K562 (cell line): ENCODE data around the gene LAMC1. TPM values are rescaled to one million over a fixed set of nuclear protein-coding genes. Genes with fewer than 3 reads are reported as not detected.

ENCODE experiments used
- ATAC-seq: fragments of 200-7000 bp; cut with Tn5 transposase; 3 replicates; pipeline ENCODE4 v1.9.1; 2020; ENCODE audit warnings: moderate library complexity
- BruUV-seq: library from RNA; stranded (reverse); fragments of 400-500 nt; replicated peaks from 2 replicates; lab custom pipeline; 2021; lab: Mats Ljungman, UMichigan
- CTCF ChIA-PET: fragments of 300-600 bp; formaldehyde crosslinking; extraction: SDS; loops from one replicate; lab custom pipeline; 2021; ENCODE audit warnings: low intra/inter-chr PET ratio; lab: Yijun Ruan, JAX
- POLR2A ChIA-PET: fragments of 300-600, 350-650 bp; sonication (Branson Sonifier 250); formaldehyde crosslinking; extraction: SDS; loops from one replicate; lab custom pipeline; 2021; ENCODE audit warnings: antibody characterized with exemption, inconsistent platforms; lab: Yijun Ruan, JAX
- DNase-seq, 4 experiments: peaks; one replicate each; pipeline versions ENCODE4 v3.0.0 to v3.0.0-alpha.2; 2011 to 2018; ENCODE audit warnings: low spot score in 3 of 4, mixed read lengths in 3 of 4; ENCODE audit errors: extremely low read depth in 1 of 4
- FAIRE-seq: peaks from 2 replicates; lab custom pipeline; 2011; peaks lifted over from hg19 to GRCh38; lab: Jason Lieb, UNC
- H2AFZ ChIP-seq: 2 replicates; pipeline ENCODE4 v1.6.0; 2011; ENCODE audit warnings: low read depth, low read length, control low read depth, inconsistent platforms
- H3K27ac ChIP-seq: fragments of 200-600 bp; 3 replicates; pipeline ENCODE4 v1.8.0; 2011; ENCODE audit warnings: low read depth, mild to moderate bottlenecking, control low read depth, inconsistent platforms, low read length, moderate library complexity, mixed read lengths; ENCODE audit errors: extremely low read depth
- H3K27me3 ChIP-seq, 2 experiments: fragments of 300-600 bp in 1 of 2; 2 replicates in 1 of 2; 3 replicates in 1 of 2; pipeline versions ENCODE4 v1.6.0 to v1.8.0; 2011; ENCODE audit warnings: inconsistent platforms in 2 of 2, low read length in 2 of 2, mild to moderate bottlenecking in 1 of 2, mixed read lengths in 1 of 2, moderate library complexity in 1 of 2; ENCODE audit not compliant: control insufficient read depth in 2 of 2, insufficient read depth in 2 of 2
- H3K36me3 ChIP-seq: fragments of 300-600 bp; 3 replicates; pipeline ENCODE4 v1.8.0; 2011; ENCODE audit warnings: mild to moderate bottlenecking, low read length, inconsistent platforms; ENCODE audit not compliant: control insufficient read depth, insufficient read depth
- H3K4me1 ChIP-seq, 2 experiments: fragments of 200-600 bp in 1 of 2; replicated peaks in 1 of 2; 2 replicates in 1 of 2; 3 replicates in 1 of 2; pipeline versions ENCODE4 v1.5.1 to v1.8.0; 2011; ENCODE audit warnings: inconsistent platforms in 2 of 2, low read length in 2 of 2, mild to moderate bottlenecking in 1 of 2, mixed read lengths in 1 of 2, moderate library complexity in 1 of 2; ENCODE audit not compliant: control insufficient read depth in 2 of 2, insufficient read depth in 2 of 2
- H3K4me2 ChIP-seq: 2 replicates; pipeline ENCODE4 v1.6.1; 2011; ENCODE audit warnings: low read length, control low read depth, inconsistent platforms, mixed read lengths; ENCODE audit not compliant: insufficient read depth
- H3K4me3 ChIP-seq: fragments of 200-600 bp; sonication (generic), shearing (Covaris generic); 2 replicates; pipeline ENCODE4 v1.5.1; 2016; ENCODE audit warnings: control low read depth, inconsistent platforms
- H3K79me2 ChIP-seq: fragments of 200-600 bp; 3 replicates; pipeline ENCODE4 v1.8.0; 2011; ENCODE audit warnings: low read length, inconsistent platforms; ENCODE audit not compliant: control insufficient read depth, insufficient read depth
- H3K9ac ChIP-seq, 2 experiments: 2 replicates each; pipeline versions ENCODE4 v1.6.0 to v1.6.1; 2011; ENCODE audit warnings: low read depth in 2 of 2, low read length in 2 of 2, control low read depth in 1 of 2, inconsistent platforms in 1 of 2, mild to moderate bottlenecking in 1 of 2, mixed read lengths in 1 of 2; ENCODE audit not compliant: insufficient read depth in 1 of 2
- H3K9me1 ChIP-seq: one replicate; pipeline ENCODE4 v1.6.0; 2011; ENCODE audit warnings: inconsistent platforms, mild to moderate bottlenecking, low read length, moderate library complexity; ENCODE audit not compliant: control insufficient read depth, insufficient read depth
- H3K9me3 ChIP-seq: replicated peaks from 2 replicates; pipeline ENCODE4 v1.5.1; 2011; ENCODE audit warnings: low read depth, low read length, inconsistent platforms; ENCODE audit not compliant: control insufficient read depth, insufficient read depth
- H4K20me1 ChIP-seq: replicated peaks from 2 replicates; pipeline ENCODE4 v1.6.1; 2011; ENCODE audit warnings: low read length, inconsistent platforms, mixed read lengths; ENCODE audit not compliant: control insufficient read depth, insufficient read depth
- ARID1B ChIP-seq: fragments of 450-650 bp; IDR thresholded peaks from 2 replicates; pipeline ENCODE4 v1.6.1; 2016; ENCODE audit warnings: antibody characterized with exemption, mild to moderate bottlenecking, inconsistent platforms
- GTF2F1 ChIP-seq: IDR thresholded peaks from 2 replicates; pipeline ENCODE4 v1.6.1; 2011; ENCODE audit warnings: low read depth, low read length, improper control_type of control experiment
- KHSRP ChIP-seq: fragments of 450-650 bp; IDR thresholded peaks from 2 replicates; pipeline ENCODE4 v1.6.1; 2017
- MXI1 ChIP-seq: IDR thresholded peaks from 2 replicates; pipeline ENCODE4 v1.6.1; 2011; ENCODE audit warnings: low read depth, mild to moderate bottlenecking, improper control_type of control experiment, low read length
- SLC30A9 ChIP-seq: fragments of 250-450 bp; sonication (Bioruptor Pico); IDR thresholded peaks from 2 replicates; pipeline ENCODE4 v1.8.0; 2022; ENCODE audit warnings: mild to moderate bottlenecking, moderate library complexity
- U2AF1 ChIP-seq: fragments of 200-400 bp; formaldehyde crosslinking; optimal IDR thresholded peaks from 2 replicates; pipeline ENCODE3; 2017; ENCODE audit warnings: mild to moderate bottlenecking, low read depth, low read length, moderate library complexity
- ZNF79 ChIP-seq: fragments of 250-450 bp; sonication (Bioruptor Pico); IDR thresholded peaks from 2 replicates; pipeline ENCODE4 v1.4.0; 2020; ENCODE audit warnings: low read depth, mild to moderate bottlenecking, moderate library complexity
- ZSCAN32 ChIP-seq: fragments of 450-650 bp; formaldehyde crosslinking; IDR thresholded peaks from 2 replicates; pipeline ENCODE4 v1.4.0; 2020; ENCODE audit warnings: mild to moderate bottlenecking, moderate library complexity
- WGBS: fragments of 100-300 bp; shearing (Covaris generic); methylation state at CpG from one replicate; pipeline ENCODE4 v1.1.6; 2016; ENCODE audit warnings: low coverage, mixed read lengths; ENCODE audit not compliant: insufficient coverage; ENCODE audit errors: missing lambda C conversion rate; 5-methylcytosine and 5-hydroxymethylcytosine counted together
- in situ Hi-C: fragments of 300-500 bp; cut with MboI; formaldehyde crosslinking; loops from 4 replicates; pipeline ENCODE4 v1.15.0; 2018; ENCODE audit warnings: inconsistent platforms, mixed read lengths
- intact Hi-C: fragments of 100-400 bp; cut with micrococcal nuclease; formaldehyde crosslinking; loops from 2 replicates; pipeline ENCODE4 v1.14.2; 2022
- polyA plus RNA-seq, 8 experiments: library from polyadenylated mRNA; depleted of rRNA in 4 of 8; stranded (reverse) in 5 of 8; unstranded in 3 of 8; fragments of >200 nt; fragmentation: Nextera tagmentation in 2 of 8; fragmentation: Illumina TruSeq in 1 of 8; extraction: Ambion mirVana in 2 of 8; extraction: Trizol in 1 of 8; gene quantifications; 2 replicates each; pipeline versions ENCODE4 v1.2.1 to v1.2.3, GENCODE V29; 2011 to 2014; ENCODE audit warnings: inconsistent platforms in 1 of 8, missing spikeins in 1 of 8
- total RNA-seq, 7 experiments: library from RNA; depleted of rRNA in 6 of 7; stranded (reverse); fragments of >200 nt in 6 of 7; fragmentation: Illumina TruSeq in 2 of 7; extraction: Trizol in 2 of 7; gene quantifications; 2 replicates each; pipeline versions ENCODE4 v1.2.1 to v1.2.3, GENCODE V29; 2011 to 2021; ENCODE audit warnings: low replicate concordance in 1 of 7
- TF ChIP-seq, protein P1 (sequence below), 2 experiments: fragments of 450-650 bp; IDR thresholded peaks; 2 replicates each; pipeline ENCODE4 v1.6.1; 2018; ENCODE audit warnings: mild to moderate bottlenecking in 2 of 2, low read depth in 1 of 2; ENCODE audit not compliant: partially characterized antibody in 2 of 2
- TF ChIP-seq, protein P2 (sequence below): sonication (generic); formaldehyde crosslinking; IDR thresholded peaks from 2 replicates; pipeline ENCODE4 v1.8.0; 2022; ENCODE audit warnings: missing genetic modification reagents, mild to moderate bottlenecking, borderline replicate concordance
- TF ChIP-seq, protein P3 (sequence below): fragments of 450-650 bp; IDR thresholded peaks from one replicate; pipeline ENCODE4 v1.6.1; 2018; ENCODE audit warnings: mild to moderate bottlenecking, moderate library complexity; ENCODE audit not compliant: partially characterized antibody
- TF ChIP-seq, protein P4 (sequence below): sonication (generic); formaldehyde crosslinking; IDR thresholded peaks from 2 replicates; pipeline ENCODE4 v1.9.0; 2022; ENCODE audit warnings: mild to moderate bottlenecking, missing genetic modification reagents

The LAMC1 gene
- total and polyA plus RNA-seq, 9 of the 15 experiments (the other 6 are each of a cell fraction or from before 2014, with no cell fraction given): 0.07 to 0.71 (median 0.13) TPM; not detected in 2

DNA sequence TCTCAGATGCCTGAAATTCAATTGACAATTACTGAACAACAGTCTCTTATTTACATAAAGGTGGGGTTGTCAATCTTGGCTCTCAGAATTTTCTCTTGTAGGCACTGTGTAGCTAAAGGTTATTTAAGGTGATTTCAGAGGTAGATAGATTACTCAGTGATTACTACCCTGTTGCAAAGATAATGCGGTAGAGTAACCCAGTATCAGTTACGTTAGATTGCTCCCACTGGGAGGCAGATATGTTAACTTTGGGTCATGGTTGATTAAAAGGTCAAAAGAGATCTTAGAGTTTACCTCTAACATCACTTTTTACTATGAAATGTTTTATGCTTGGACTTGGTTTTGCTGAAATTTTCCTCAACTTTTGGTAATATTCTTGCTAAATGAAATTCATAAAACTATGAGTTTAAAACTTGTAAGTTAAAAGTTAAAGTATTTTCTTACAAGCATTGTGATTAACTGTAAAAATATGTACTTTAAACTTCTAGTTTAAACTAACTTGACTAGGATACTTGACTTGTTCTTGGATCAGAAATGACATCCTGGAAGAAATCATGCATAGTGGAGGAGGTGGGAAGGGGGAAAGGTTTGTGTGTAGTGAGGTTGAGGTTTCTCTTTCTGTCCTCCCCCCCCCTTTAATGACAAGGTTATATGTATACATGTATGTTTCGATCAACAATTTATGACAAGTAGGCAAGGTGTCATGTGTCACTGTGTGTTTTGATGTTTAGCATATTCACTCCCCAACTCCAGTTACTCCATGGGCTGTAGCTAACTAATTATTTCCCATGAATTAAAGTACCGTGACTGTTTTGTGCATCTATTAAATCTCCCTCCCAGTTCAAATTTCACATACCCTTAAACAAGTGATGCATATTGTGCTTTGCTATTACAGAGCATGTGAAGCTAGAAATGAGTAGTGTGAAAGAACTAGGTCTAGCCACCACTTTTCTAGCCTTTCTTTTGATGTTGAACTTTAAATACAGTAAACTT is 2.9 kb downstream of the LAMC1 start:
- no peak overlapping the region for H3K27ac ChIP-seq
- no peak for FAIRE-seq
- H2AFZ ChIP-seq: no peak overlapping the region
- intact Hi-C loops (no loop called here), in situ Hi-C loops (no loop called here)
- H3K4me2 ChIP-seq: no peak overlapping the region
- POLR2A ChIA-PET: interaction anchor here (0.6 kb wide), 1 partner anchor 13 kb away, joined by 6 read pairs; no protein-coding TSS in a partner anchor
- ATAC-seq: no peak
- no TSS peak for BruUV-seq
- H3K36me3 ChIP-seq: no peaks in the 10 kb centered on the region
- DNase-seq: no peak
- H4K20me1 ChIP-seq: no peaks in the 10 kb centered on the region
- no peak overlapping the region for H3K9ac ChIP-seq
- WGBS: 0% methylated on average over 4 of the region's 4 CpGs
- peaks cover 7 to 17% of the 10 kb centered on the region in 2 experiments; a peak in 4 of 5 replicates for H3K4me1 ChIP-seq
- no peaks in the 10 kb centered on the region for H3K9me1 ChIP-seq
- H3K27me3 ChIP-seq: peaks cover 29 to 40% of the 10 kb centered on the region in 2 experiments
- no peaks in the 10 kb centered on the region for H3K79me2 ChIP-seq
- no peak overlapping the region for H3K4me3 ChIP-seq
- H3K9me3 ChIP-seq: no peaks in the 10 kb centered on the region
- CTCF ChIA-PET: no interaction called here
- TF ChIP-seq ZNF79 (CRISPR knock-in tag): no peak
- TF ChIP-seq, protein P1, sequence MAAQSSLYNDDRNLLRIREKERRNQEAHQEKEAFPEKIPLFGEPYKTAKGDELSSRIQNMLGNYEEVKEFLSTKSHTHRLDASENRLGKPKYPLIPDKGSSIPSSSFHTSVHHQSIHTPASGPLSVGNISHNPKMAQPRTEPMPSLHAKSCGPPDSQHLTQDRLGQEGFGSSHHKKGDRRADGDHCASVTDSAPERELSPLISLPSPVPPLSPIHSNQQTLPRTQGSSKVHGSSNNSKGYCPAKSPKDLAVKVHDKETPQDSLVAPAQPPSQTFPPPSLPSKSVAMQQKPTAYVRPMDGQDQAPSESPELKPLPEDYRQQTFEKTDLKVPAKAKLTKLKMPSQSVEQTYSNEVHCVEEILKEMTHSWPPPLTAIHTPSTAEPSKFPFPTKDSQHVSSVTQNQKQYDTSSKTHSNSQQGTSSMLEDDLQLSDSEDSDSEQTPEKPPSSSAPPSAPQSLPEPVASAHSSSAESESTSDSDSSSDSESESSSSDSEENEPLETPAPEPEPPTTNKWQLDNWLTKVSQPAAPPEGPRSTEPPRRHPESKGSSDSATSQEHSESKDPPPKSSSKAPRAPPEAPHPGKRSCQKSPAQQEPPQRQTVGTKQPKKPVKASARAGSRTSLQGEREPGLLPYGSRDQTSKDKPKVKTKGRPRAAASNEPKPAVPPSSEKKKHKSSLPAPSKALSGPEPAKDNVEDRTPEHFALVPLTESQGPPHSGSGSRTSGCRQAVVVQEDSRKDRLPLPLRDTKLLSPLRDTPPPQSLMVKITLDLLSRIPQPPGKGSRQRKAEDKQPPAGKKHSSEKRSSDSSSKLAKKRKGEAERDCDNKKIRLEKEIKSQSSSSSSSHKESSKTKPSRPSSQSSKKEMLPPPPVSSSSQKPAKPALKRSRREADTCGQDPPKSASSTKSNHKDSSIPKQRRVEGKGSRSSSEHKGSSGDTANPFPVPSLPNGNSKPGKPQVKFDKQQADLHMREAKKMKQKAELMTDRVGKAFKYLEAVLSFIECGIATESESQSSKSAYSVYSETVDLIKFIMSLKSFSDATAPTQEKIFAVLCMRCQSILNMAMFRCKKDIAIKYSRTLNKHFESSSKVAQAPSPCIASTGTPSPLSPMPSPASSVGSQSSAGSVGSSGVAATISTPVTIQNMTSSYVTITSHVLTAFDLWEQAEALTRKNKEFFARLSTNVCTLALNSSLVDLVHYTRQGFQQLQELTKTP (IDR thresholded peaks at IDR 0.05; ENCODE audit: low read depth in 1 of 2, partially characterized antibody in 2 of 2): no peak
- TF ChIP-seq, protein P2, sequence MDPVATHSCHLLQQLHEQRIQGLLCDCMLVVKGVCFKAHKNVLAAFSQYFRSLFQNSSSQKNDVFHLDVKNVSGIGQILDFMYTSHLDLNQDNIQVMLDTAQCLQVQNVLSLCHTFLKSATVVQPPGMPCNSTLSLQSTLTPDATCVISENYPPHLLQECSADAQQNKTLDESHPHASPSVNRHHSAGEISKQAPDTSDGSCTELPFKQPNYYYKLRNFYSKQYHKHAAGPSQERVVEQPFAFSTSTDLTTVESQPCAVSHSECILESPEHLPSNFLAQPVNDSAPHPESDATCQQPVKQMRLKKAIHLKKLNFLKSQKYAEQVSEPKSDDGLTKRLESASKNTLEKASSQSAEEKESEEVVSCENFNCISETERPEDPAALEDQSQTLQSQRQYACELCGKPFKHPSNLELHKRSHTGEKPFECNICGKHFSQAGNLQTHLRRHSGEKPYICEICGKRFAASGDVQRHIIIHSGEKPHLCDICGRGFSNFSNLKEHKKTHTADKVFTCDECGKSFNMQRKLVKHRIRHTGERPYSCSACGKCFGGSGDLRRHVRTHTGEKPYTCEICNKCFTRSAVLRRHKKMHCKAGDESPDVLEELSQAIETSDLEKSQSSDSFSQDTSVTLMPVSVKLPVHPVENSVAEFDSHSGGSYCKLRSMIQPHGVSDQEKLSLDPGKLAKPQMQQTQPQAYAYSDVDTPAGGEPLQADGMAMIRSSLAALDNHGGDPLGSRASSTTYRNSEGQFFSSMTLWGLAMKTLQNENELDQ (CRISPR knock-in tag): no peak
- TF ChIP-seq SLC30A9 (CRISPR knock-in tag): no peak
- no peak for TF ChIP-seq KHSRP
- TF ChIP-seq, protein P3, sequence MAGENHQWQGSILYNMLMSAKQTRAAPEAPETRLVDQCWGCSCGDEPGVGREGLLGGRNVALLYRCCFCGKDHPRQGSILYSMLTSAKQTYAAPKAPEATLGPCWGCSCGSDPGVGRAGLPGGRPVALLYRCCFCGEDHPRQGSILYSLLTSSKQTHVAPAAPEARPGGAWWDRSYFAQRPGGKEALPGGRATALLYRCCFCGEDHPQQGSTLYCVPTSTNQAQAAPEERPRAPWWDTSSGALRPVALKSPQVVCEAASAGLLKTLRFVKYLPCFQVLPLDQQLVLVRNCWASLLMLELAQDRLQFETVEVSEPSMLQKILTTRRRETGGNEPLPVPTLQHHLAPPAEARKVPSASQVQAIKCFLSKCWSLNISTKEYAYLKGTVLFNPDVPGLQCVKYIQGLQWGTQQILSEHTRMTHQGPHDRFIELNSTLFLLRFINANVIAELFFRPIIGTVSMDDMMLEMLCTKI: no peak
- TF ChIP-seq ARID1B: no peak
- TF ChIP-seq GTF2F1: no peak
- no peak for TF ChIP-seq U2AF1
- no peak for TF ChIP-seq MXI1
- TF ChIP-seq, protein P4, sequence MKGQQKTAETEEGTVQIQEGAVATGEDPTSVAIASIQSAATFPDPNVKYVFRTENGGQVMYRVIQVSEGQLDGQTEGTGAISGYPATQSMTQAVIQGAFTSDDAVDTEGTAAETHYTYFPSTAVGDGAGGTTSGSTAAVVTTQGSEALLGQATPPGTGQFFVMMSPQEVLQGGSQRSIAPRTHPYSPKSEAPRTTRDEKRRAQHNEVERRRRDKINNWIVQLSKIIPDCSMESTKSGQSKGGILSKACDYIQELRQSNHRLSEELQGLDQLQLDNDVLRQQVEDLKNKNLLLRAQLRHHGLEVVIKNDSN: no peak
- TF ChIP-seq ZSCAN32: no peak
